Measurements from ENCODE around the gene CCDC92.

- TF ChIP-seq, protein P1, sequence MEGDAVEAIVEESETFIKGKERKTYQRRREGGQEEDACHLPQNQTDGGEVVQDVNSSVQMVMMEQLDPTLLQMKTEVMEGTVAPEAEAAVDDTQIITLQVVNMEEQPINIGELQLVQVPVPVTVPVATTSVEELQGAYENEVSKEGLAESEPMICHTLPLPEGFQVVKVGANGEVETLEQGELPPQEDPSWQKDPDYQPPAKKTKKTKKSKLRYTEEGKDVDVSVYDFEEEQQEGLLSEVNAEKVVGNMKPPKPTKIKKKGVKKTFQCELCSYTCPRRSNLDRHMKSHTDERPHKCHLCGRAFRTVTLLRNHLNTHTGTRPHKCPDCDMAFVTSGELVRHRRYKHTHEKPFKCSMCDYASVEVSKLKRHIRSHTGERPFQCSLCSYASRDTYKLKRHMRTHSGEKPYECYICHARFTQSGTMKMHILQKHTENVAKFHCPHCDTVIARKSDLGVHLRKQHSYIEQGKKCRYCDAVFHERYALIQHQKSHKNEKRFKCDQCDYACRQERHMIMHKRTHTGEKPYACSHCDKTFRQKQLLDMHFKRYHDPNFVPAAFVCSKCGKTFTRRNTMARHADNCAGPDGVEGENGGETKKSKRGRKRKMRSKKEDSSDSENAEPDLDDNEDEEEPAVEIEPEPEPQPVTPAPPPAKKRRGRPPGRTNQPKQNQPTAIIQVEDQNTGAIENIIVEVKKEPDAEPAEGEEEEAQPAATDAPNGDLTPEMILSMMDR (IDR thresholded peaks at IDR 0.05; ENCODE audit: poor library complexity, severe bottlenecking): no peak
- TF ChIP-seq RAD21 (conservative IDR thresholded peaks at IDR 0.05) (no peak), EZH2 (IDR thresholded peaks at IDR 0.05; ENCODE audit: borderline replicate concordance, insufficient read depth, low read length, poor library complexity, severe bottlenecking) (no peak), REST (IDR thresholded peaks at IDR 0.05; ENCODE audit: borderline replicate concordance) (no peak), TAF1 (IDR thresholded peaks at IDR 0.05; ENCODE audit: low read depth) (no peak), POLR2AphosphoS5 (IDR thresholded peaks at IDR 0.05) (no peak), SMC3 (conservative IDR thresholded peaks at IDR 0.05; ENCODE audit: poor library complexity) (no peak), EP300 (conservative IDR thresholded peaks at IDR 0.05; ENCODE audit: poor library complexity, severe bottlenecking) (no peak), MXI1 (conservative IDR thresholded peaks at IDR 0.05; ENCODE audit: poor library complexity, severe bottlenecking) (no peak)
Measured at GRCh38 chr12:123984903-123985302, 12.3 kb upstream of the CCDC92 start.
